Neural cell (in vitro differentiated cells): ENCODE results near the gene POLR1C. TPM values are rescaled to one million over a fixed set of nuclear protein-coding genes. Genes with fewer than 3 reads are reported as not detected.
A peak's percentile ranks its signal among the peaks of the same experiment; 100 is the strongest.

Source experiments
- H2AFZ ChIP-seq: fragments of 200-600, 300-800 bp; sonication (generic), shearing (Covaris generic); 2 replicates; pipeline ENCODE4 v1.6.0; 2014; ENCODE audit warnings: low read depth, mild to moderate bottlenecking, antibody characterized with exemption, low read length, moderate library complexity
- H3F3A ChIP-seq: fragments of 200-600 bp; shearing (Covaris generic); 2 replicates; pipeline ENCODE4 v1.6.1; 2016; ENCODE audit warnings: mild to moderate bottlenecking, moderate library complexity, mixed read lengths, antibody characterized with exemption, low read length; ENCODE audit not compliant: insufficient read depth, poor library complexity, severe bottlenecking
- H3K27ac ChIP-seq: fragments of 200-600, 300-800 bp; sonication (generic), shearing (Covaris generic); 2 replicates; pipeline ENCODE4 v1.5.1; 2014; ENCODE audit warnings: mild to moderate bottlenecking, low read length, moderate library complexity
- H3K27me3 ChIP-seq: fragments of 300-800, 200-600 bp; sonication (generic), shearing (Covaris generic); 2 replicates; pipeline ENCODE4 v1.6.0; 2014; ENCODE audit warnings: mild to moderate bottlenecking, low read depth, low read length, moderate library complexity; ENCODE audit not compliant: insufficient read depth
- H3K36me3 ChIP-seq: fragments of 300-800, 200-600 bp; sonication (generic), shearing (Covaris generic); 2 replicates; pipeline ENCODE4 v1.5.1; 2014; ENCODE audit warnings: mild to moderate bottlenecking, antibody characterized with exemption, low read length, moderate library complexity; ENCODE audit not compliant: insufficient read depth
- H3K4me2 ChIP-seq: fragments of 300-800, 200-600 bp; sonication (generic), shearing (Covaris generic); 2 replicates; pipeline ENCODE4 v1.6.0; 2014; ENCODE audit warnings: mild to moderate bottlenecking, low read length
- H3K4me3 ChIP-seq: fragments of 300-800, 200-600 bp; sonication (generic), shearing (Covaris generic); 2 replicates; pipeline ENCODE4 v1.5.1; 2014; ENCODE audit warnings: mild to moderate bottlenecking, low read length, moderate library complexity
- H3K79me2 ChIP-seq: fragments of 200-600 bp; shearing (Covaris generic); replicated peaks from 2 replicates; pipeline ENCODE4 v1.6.0; 2014; ENCODE audit warnings: mild to moderate bottlenecking, low read length, moderate library complexity; ENCODE audit not compliant: insufficient read depth
- H3K9ac ChIP-seq: fragments of 300-800, 200-600 bp; sonication (generic), shearing (Covaris generic); 2 replicates; pipeline ENCODE4 v1.6.1; 2016; ENCODE audit warnings: mild to moderate bottlenecking, low read length, mixed read lengths
- H3K9me2 ChIP-seq: fragments of 200-600 bp; shearing (Covaris generic); 2 replicates; pipeline ENCODE4 v1.6.1; 2016; ENCODE audit warnings: mild to moderate bottlenecking, low read length, mixed read lengths; ENCODE audit not compliant: insufficient read depth
- H3K9me3 ChIP-seq: fragments of 200-600, 300-800 bp; sonication (generic), shearing (Covaris generic); 2 replicates; pipeline ENCODE4 v1.6.1; 2016; ENCODE audit warnings: mild to moderate bottlenecking, mixed run types, low read length, moderate library complexity, mixed read lengths
- H4K20me1 ChIP-seq: fragments of 200-600 bp; shearing (Covaris generic); 2 replicates; pipeline ENCODE4 v1.6.1; 2016; ENCODE audit warnings: mild to moderate bottlenecking, mixed run types; ENCODE audit not compliant: insufficient read depth
- EP300 ChIP-seq: fragments of 450-650 bp; conservative IDR thresholded peaks from 2 replicates; pipeline ENCODE4 v1.6.1; 2014; ENCODE audit warnings: antibody characterized with exemption, mild to moderate bottlenecking, moderate library complexity; ENCODE audit not compliant: poor library complexity, severe bottlenecking
- EZH2 ChIP-seq: fragments of 200-600, 300-800 bp; shearing (Covaris generic), sonication (generic); IDR thresholded peaks from 2 replicates; pipeline ENCODE4 v1.6.1; 2014; ENCODE audit warnings: antibody characterized with exemption, low read length, borderline replicate concordance, mild to moderate bottlenecking; ENCODE audit not compliant: insufficient read depth, poor library complexity, severe bottlenecking
- MXI1 ChIP-seq: fragments of 450-650 bp; conservative IDR thresholded peaks from 2 replicates; pipeline ENCODE4 v1.6.1; 2014; ENCODE audit warnings: antibody characterized with exemption, mild to moderate bottlenecking; ENCODE audit not compliant: poor library complexity, severe bottlenecking
- POLR2AphosphoS5 ChIP-seq: IDR thresholded peaks from 2 replicates; pipeline ENCODE4 v1.6.1; 2012
- RAD21 ChIP-seq: fragments of 450-650 bp; conservative IDR thresholded peaks from 2 replicates; pipeline ENCODE4 v1.6.1; 2014; ENCODE audit warnings: antibody characterized with exemption, mild to moderate bottlenecking, moderate library complexity
- SMC3 ChIP-seq: fragments of 450-650 bp; conservative IDR thresholded peaks from 2 replicates; pipeline ENCODE4 v1.6.1; 2014; ENCODE audit warnings: antibody characterized with exemption, mild to moderate bottlenecking, moderate library complexity; ENCODE audit not compliant: poor library complexity
- TAF1 ChIP-seq: IDR thresholded peaks from 2 replicates; pipeline ENCODE4 v1.6.1; 2012; ENCODE audit warnings: low read depth
- polyA plus RNA-seq: library from polyadenylated mRNA; depleted of rRNA; stranded (reverse); fragments of >200 nt; gene quantifications from 2 replicates; pipeline ENCODE4 v1.2.3, GENCODE V29; 2014
- TF ChIP-seq, protein P1 (sequence below): IDR thresholded peaks from 2 replicates; pipeline ENCODE4 v1.6.1; 2012; ENCODE audit warnings: borderline replicate concordance
- TF ChIP-seq, protein P2 (sequence below): fragments of 450-650 bp; IDR thresholded peaks from 2 replicates; pipeline ENCODE4 v1.5.1; 2014; ENCODE audit warnings: antibody characterized with exemption, mild to moderate bottlenecking, moderate library complexity; ENCODE audit not compliant: poor library complexity, severe bottlenecking

Gene POLR1C
- polyA plus RNA-seq, 1 donor from 2014 or later = 88.7 TPM

DNA sequence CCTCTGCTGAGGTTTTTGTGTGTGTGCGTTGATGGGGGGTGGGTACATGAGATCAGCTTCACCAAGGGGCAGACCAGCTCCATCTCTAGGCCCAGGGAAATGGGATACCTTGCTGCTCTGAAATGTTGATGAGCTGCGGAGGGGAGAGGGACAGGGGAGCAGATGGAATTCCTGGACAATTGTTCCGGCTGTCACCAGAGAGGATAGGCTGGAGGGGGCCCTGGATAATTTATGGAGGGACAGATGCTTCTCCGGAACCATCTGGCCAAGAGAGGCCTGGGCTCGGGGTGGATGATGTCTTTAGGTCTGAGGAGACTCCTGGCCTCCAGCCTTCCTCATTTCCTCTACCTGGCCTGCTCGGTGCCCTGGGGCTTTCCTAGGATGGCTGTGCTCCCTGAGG lies 41.4 kb upstream of the POLR1C start:
- Histone ChIP-seq H3F3A (no peaks in the 10 kb centered on the region), H3K9ac (no peak overlapping the region), H3K27ac (no peak overlapping the region), H3K79me2 (peaks cover 21% of the 10 kb centered on the region), H3K9me3 (no peaks in the 10 kb centered on the region), H3K27me3 (no peaks in the 10 kb centered on the region), H3K4me2 (no peak overlapping the region), H2AFZ (no peak overlapping the region), H3K4me3 (no peak overlapping the region), H3K9me2 (no peaks in the 10 kb centered on the region), H3K36me3 (no peaks in the 10 kb centered on the region), H4K20me1 (no peaks in the 10 kb centered on the region)
- TF ChIP-seq, protein P1, sequence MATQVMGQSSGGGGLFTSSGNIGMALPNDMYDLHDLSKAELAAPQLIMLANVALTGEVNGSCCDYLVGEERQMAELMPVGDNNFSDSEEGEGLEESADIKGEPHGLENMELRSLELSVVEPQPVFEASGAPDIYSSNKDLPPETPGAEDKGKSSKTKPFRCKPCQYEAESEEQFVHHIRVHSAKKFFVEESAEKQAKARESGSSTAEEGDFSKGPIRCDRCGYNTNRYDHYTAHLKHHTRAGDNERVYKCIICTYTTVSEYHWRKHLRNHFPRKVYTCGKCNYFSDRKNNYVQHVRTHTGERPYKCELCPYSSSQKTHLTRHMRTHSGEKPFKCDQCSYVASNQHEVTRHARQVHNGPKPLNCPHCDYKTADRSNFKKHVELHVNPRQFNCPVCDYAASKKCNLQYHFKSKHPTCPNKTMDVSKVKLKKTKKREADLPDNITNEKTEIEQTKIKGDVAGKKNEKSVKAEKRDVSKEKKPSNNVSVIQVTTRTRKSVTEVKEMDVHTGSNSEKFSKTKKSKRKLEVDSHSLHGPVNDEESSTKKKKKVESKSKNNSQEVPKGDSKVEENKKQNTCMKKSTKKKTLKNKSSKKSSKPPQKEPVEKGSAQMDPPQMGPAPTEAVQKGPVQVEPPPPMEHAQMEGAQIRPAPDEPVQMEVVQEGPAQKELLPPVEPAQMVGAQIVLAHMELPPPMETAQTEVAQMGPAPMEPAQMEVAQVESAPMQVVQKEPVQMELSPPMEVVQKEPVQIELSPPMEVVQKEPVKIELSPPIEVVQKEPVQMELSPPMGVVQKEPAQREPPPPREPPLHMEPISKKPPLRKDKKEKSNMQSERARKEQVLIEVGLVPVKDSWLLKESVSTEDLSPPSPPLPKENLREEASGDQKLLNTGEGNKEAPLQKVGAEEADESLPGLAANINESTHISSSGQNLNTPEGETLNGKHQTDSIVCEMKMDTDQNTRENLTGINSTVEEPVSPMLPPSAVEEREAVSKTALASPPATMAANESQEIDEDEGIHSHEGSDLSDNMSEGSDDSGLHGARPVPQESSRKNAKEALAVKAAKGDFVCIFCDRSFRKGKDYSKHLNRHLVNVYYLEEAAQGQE = no peak
- TF ChIP-seq EP300 (no peak), POLR2AphosphoS5 (no peak), TAF1 (no peak), SMC3 (no peak), EZH2 (no peak), RAD21 (no peak), MXI1 (no peak)
- TF ChIP-seq, protein P2, sequence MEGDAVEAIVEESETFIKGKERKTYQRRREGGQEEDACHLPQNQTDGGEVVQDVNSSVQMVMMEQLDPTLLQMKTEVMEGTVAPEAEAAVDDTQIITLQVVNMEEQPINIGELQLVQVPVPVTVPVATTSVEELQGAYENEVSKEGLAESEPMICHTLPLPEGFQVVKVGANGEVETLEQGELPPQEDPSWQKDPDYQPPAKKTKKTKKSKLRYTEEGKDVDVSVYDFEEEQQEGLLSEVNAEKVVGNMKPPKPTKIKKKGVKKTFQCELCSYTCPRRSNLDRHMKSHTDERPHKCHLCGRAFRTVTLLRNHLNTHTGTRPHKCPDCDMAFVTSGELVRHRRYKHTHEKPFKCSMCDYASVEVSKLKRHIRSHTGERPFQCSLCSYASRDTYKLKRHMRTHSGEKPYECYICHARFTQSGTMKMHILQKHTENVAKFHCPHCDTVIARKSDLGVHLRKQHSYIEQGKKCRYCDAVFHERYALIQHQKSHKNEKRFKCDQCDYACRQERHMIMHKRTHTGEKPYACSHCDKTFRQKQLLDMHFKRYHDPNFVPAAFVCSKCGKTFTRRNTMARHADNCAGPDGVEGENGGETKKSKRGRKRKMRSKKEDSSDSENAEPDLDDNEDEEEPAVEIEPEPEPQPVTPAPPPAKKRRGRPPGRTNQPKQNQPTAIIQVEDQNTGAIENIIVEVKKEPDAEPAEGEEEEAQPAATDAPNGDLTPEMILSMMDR = no peak

DNA sequence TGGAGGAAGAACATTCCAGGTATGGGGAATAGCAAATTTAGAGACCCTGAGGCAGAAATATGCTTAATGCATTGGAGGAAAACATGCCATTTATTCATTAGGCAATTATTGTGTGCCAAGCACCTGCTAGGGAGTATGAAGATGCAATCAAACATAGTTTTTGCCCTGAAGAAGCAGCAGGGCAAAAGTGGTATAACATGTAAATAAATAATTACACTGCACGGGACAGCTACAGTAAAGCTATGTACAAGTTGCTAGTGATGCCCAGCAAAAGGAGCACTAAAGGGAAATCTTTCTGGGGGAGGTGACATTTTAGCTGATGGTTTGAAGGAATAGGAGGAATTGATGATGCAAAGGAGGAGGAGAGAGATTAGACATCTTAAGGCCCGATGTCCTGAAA lies 40.1 kb upstream of the POLR1C start:
- Histone ChIP-seq H3K79me2 (peaks cover 30% of the 10 kb centered on the region), H3K9me3 (no peaks in the 10 kb centered on the region), H2AFZ (peak overlapping the region; percentile 87), H3K27ac (peak overlapping the region; percentile 77), H3K36me3 (no peaks in the 10 kb centered on the region), H4K20me1 (no peaks in the 10 kb centered on the region), H3F3A (no peaks in the 10 kb centered on the region), H3K27me3 (no peaks in the 10 kb centered on the region), H3K4me2 (peak overlapping the region; percentile 68), H3K4me3 (peak overlapping the region; percentile 82), H3K9me2 (no peaks in the 10 kb centered on the region), H3K9ac (peak overlapping the region; percentile 73)
- TF ChIP-seq EZH2 = no peak
- no peak for TF ChIP-seq MXI1
- TF ChIP-seq, protein P2 = no peak
- no peak for TF ChIP-seq POLR2AphosphoS5
- TF ChIP-seq SMC3 = no peak
